EL (cell line): ENCODE measurements around the gene CEP97.

Experiments used
- DNase-seq: peaks from one replicate; pipeline ENCODE4 v3.0.0-alpha.2; 2016

Gene CEP97

GRCh38 chr3:101816215-101817149 is 92.1 kb downstream of the CEP97 start:
- no peak for DNase-seq

GRCh38 chr3:101817992-101818391 is 93.6 kb downstream of the CEP97 start:
- no peak for DNase-seq

GRCh38 chr3:101819649-101820206 is 95.3 kb downstream of the CEP97 start:
- no peak for DNase-seq
